ENCODE measurements around the gene EN2. TPM values are rescaled to one million over a fixed set of nuclear protein-coding genes. Genes with fewer than 3 reads are reported as not detected.
A peak's percentile ranks its signal among the peaks of the same experiment; 100 is the strongest.

The EN2 gene
- total and polyA plus RNA-seq, 10 of the 15 experiments (the other 5 are each of a cell fraction or from before 2014, with no cell fraction given) = not detected

GRCh38 chr7:155490697-155491628 lies 33.0 kb downstream of the EN2 start (continued):
- TF ChIP-seq NKRF (conservative IDR thresholded peaks at IDR 0.05) = no peak
- TF ChIP-seq STAT3 (IDR thresholded peaks at IDR 0.05; ENCODE audit: low read depth, low read length) = no peak
- TF ChIP-seq ATF7 (IDR thresholded peaks at IDR 0.05; ENCODE audit: low read depth) = no peak
- no peak for TF ChIP-seq ZNF622 (IDR thresholded peaks at IDR 0.05)
- TF ChIP-seq SKIL (IDR thresholded peaks at IDR 0.05; ENCODE audit: low read depth, poor library complexity, severe bottlenecking) = no peak
- TF ChIP-seq RCOR1 (conservative IDR thresholded peaks at IDR 0.05; ENCODE audit: low read depth, low read length) = no peak
- TF ChIP-seq NRF1 (conservative IDR thresholded peaks at IDR 0.05; ENCODE audit: low read depth, low read length) = no peak
- no peak for TF ChIP-seq HDAC6 (IDR thresholded peaks at IDR 0.05; ENCODE audit: unreplicated experiment)
- TF ChIP-seq KAT2A (conservative IDR thresholded peaks at IDR 0.05; ENCODE audit: control insufficient read depth, low read depth, low read length) = no peak
- no peak for TF ChIP-seq SREBF2 (IDR thresholded peaks at IDR 0.05; ENCODE audit: low read length)
- no peak for TF ChIP-seq LARP7 (IDR thresholded peaks at IDR 0.05)
- no peak for TF ChIP-seq USF1 (IDR thresholded peaks at IDR 0.05; ENCODE audit: borderline replicate concordance, extremely low read length, insufficient read depth, low read depth, low read length)
- TF ChIP-seq POLR2A (IDR thresholded peaks at IDR 0.05; ENCODE audit: low read depth, low read length) = peak; percentile 58
- TF ChIP-seq SRF (IDR thresholded peaks at IDR 0.05; ENCODE audit: low read depth in 2 of 2, low read length in 2 of 2) = no peak
- no peak for TF ChIP-seq FOXM1 (IDR thresholded peaks at IDR 0.05; ENCODE audit: low read depth, low read length)
- no peak for TF ChIP-seq FOXK2 (IDR thresholded peaks at IDR 0.05)
- TF ChIP-seq IRF5 (IDR thresholded peaks at IDR 0.05; ENCODE audit: borderline replicate concordance) = no peak
- no peak for TF ChIP-seq SMAD1 (IDR thresholded peaks at IDR 0.05; ENCODE audit: low read depth, partially characterized antibody)
- no peak for TF ChIP-seq MTA2 (IDR thresholded peaks at IDR 0.05; ENCODE audit: low read depth)
- TF ChIP-seq EED (IDR thresholded peaks at IDR 0.05; ENCODE audit: low read depth) = peak; percentile 20; the same call in 1 of the 2 replicates
- no peak for TF ChIP-seq CBX3 (IDR thresholded peaks at IDR 0.05; ENCODE audit: borderline replicate concordance, low read depth)
- no peak for TF ChIP-seq ZNF24 (IDR thresholded peaks at IDR 0.05)
- no peak for TF ChIP-seq PBX3 (IDR thresholded peaks at IDR 0.05; ENCODE audit: insufficient replicate concordance, low read depth, low read length)
